OCI-LY1 (cell line): Measurements from ENCODE around the gene ANKRD27.
"Not testable (repeated sequence)": the region's sequence is repeated elsewhere in the genome, so short reads cannot be mapped to it uniquely, and the experiment has no call there.

ENCODE experiments used
- H2AFZ ChIP-seq: fragments of 200-600 bp; sonication (generic), shearing (Covaris generic); 2 replicates; pipeline ENCODE4 v1.6.0; 2014; ENCODE audit warnings: antibody characterized with exemption, mild to moderate bottlenecking, low read length
- H3F3A ChIP-seq: fragments of 200-600 bp; sonication (generic), shearing (Covaris generic); 2 replicates; pipeline ENCODE4 v1.6.0; 2014; ENCODE audit warnings: mild to moderate bottlenecking, antibody characterized with exemption, low read length, moderate library complexity; ENCODE audit not compliant: insufficient read depth
- H3K27ac ChIP-seq: fragments of 200-600 bp; sonication (generic); 2 replicates; pipeline ENCODE4 v1.5.1; 2014; ENCODE audit warnings: low read length, mixed run types, mild to moderate bottlenecking, low read depth; ENCODE audit not compliant: poor library complexity, severe bottlenecking
- H3K27me3 ChIP-seq: fragments of 200-600 bp; sonication (generic); 2 replicates; pipeline ENCODE4 v1.6.0; 2014; ENCODE audit warnings: antibody characterized with exemption, mild to moderate bottlenecking, low read length, moderate library complexity; ENCODE audit not compliant: insufficient read depth
- H3K36me3 ChIP-seq: fragments of 200-600 bp; sonication (generic); 2 replicates; pipeline ENCODE4 v1.6.1; 2014; ENCODE audit warnings: mild to moderate bottlenecking, antibody characterized with exemption, low read length, moderate library complexity, mixed read lengths; ENCODE audit not compliant: insufficient read depth
- H3K4me1 ChIP-seq: fragments of 200-600 bp; sonication (generic); 2 replicates; pipeline ENCODE4 v1.5.1; 2014; ENCODE audit warnings: mild to moderate bottlenecking, low read length, moderate library complexity; ENCODE audit not compliant: insufficient read depth, severe bottlenecking
- H3K4me2 ChIP-seq: fragments of 200-600 bp; sonication (generic), shearing (Covaris generic); 2 replicates; pipeline ENCODE4 v1.6.1; 2014; ENCODE audit warnings: low read length
- H3K4me3 ChIP-seq: fragments of 200-600 bp; sonication (generic); 2 replicates; pipeline ENCODE4 v1.5.1; 2014; ENCODE audit warnings: low read length, low read depth, mild to moderate bottlenecking, mixed read lengths; ENCODE audit not compliant: poor library complexity, severe bottlenecking
- H3K79me2 ChIP-seq: fragments of 200-600 bp; shearing (Covaris generic); 2 replicates; pipeline ENCODE4 v1.6.1; 2016; ENCODE audit warnings: mixed run types, low read length, mixed read lengths; ENCODE audit not compliant: insufficient read depth
- H3K9ac ChIP-seq: fragments of 200-600 bp; sonication (generic), shearing (Covaris generic); 2 replicates; pipeline ENCODE4 v1.6.1; 2014; ENCODE audit warnings: mild to moderate bottlenecking, low read length, mixed read lengths
- H3K9me2 ChIP-seq: fragments of 200-600 bp; sonication (generic), shearing (Covaris generic); 2 replicates; pipeline ENCODE4 v1.6.1; 2014; ENCODE audit warnings: low read depth, mild to moderate bottlenecking, low read length, mixed read lengths
- H3K9me3 ChIP-seq: fragments of 200-600 bp; shearing (Covaris generic); 2 replicates; pipeline ENCODE4 v1.6.1; 2014; ENCODE audit warnings: low read length, mixed read lengths
- H4K20me1 ChIP-seq: fragments of 200-600 bp; sonication (generic), shearing (Covaris generic); 2 replicates; pipeline ENCODE4 v1.6.0; 2016; ENCODE audit warnings: mild to moderate bottlenecking, low read length; ENCODE audit not compliant: insufficient read depth
- CTCF ChIP-seq: fragments of 200-600 bp; sonication (generic), shearing (Covaris generic); IDR thresholded peaks from 2 replicates; pipeline ENCODE4 v1.5.1; 2017; ENCODE audit warnings: mild to moderate bottlenecking, antibody characterized with exemption, low read length, moderate library complexity, mixed read lengths
- EZH2 ChIP-seq: fragments of 200-600 bp; sonication (generic), shearing (Covaris generic); IDR thresholded peaks from 2 replicates; pipeline ENCODE4 v1.8.0; 2017; ENCODE audit warnings: borderline replicate concordance, mixed run types, mild to moderate bottlenecking, antibody characterized with exemption, low read length, moderate library complexity, mixed read lengths

The ANKRD27 gene

GRCh38 chr19:32719611-32720059 is 44.7 kb upstream of the ANKRD27 start, which contains the start of gene TDRD12:
Gene TDRD12, plus strand, starts transcription at chr19:32719767. Its CDS starts 306 bp downstream, at chr19:32720073.
- Histone ChIP-seq H3K36me3 (peaks cover 8% of the 10 kb centered on the region), H3K4me3 (no peak within 1 kb of the TSS), H3K9me2 (no peaks in the 10 kb centered on the region), H3K27ac (no peak within 1 kb of the TSS), H3K9ac (no peak within 1 kb of the TSS), H2AFZ (no peak within 1 kb of the TSS), H3K27me3 (no peaks in the 10 kb centered on the region), H3K4me2 (no peak within 1 kb of the TSS), H3K9me3 (no peaks in the 10 kb centered on the region), H3K79me2 (no peaks in the 10 kb centered on the region), H3F3A (no peaks in the 10 kb centered on the region), H4K20me1 (no peaks in the 10 kb centered on the region), H3K4me1 (no peaks in the 10 kb centered on the region)
- TF ChIP-seq CTCF (peak; percentile 22; the same call in 1 of the 2 replicates), EZH2 (no peak)

- H2AFZ ChIP-seq = no peak overlapping the region
- TF ChIP-seq CTCF = no peak
- no peak for TF ChIP-seq EZH2
- H3K27me3 ChIP-seq = no peaks in the 10 kb centered on the region
- H4K20me1 ChIP-seq = no peaks in the 10 kb centered on the region
- H3K4me3 ChIP-seq = no peak overlapping the region
- no peak overlapping the region for H3K9ac ChIP-seq
- no peaks in the 10 kb centered on the region for H3K79me2 ChIP-seq
- peaks cover 20% of the 10 kb centered on the region for H3K36me3 ChIP-seq
- H3F3A ChIP-seq = no peaks in the 10 kb centered on the region
- H3K9me3 ChIP-seq = no peaks in the 10 kb centered on the region
- H3K4me1 ChIP-seq = no peaks in the 10 kb centered on the region
- no peaks in the 10 kb centered on the region for H3K9me2 ChIP-seq
- H3K4me2 ChIP-seq = no peak overlapping the region
- H3K27ac ChIP-seq = no peak overlapping the region
Observed at GRCh38 chr19:32718286-32718685, 43.3 kb upstream of the ANKRD27 start.

GRCh38 chr19:32717496-32717895 is 42.5 kb upstream of the ANKRD27 start:
- no peaks in the 10 kb centered on the region for H3K79me2 ChIP-seq
- H3K9me3 ChIP-seq = no peaks in the 10 kb centered on the region
- no peaks in the 10 kb centered on the region for H3K4me1 ChIP-seq
- no peak for TF ChIP-seq EZH2
- TF ChIP-seq CTCF = no peak
- H3F3A ChIP-seq = no peaks in the 10 kb centered on the region
- H3K27me3 ChIP-seq = no peaks in the 10 kb centered on the region
- H4K20me1 ChIP-seq = no peaks in the 10 kb centered on the region
- H3K4me2 ChIP-seq = no peak overlapping the region
- no peaks in the 10 kb centered on the region for H3K9me2 ChIP-seq
- no peak overlapping the region for H3K4me3 ChIP-seq
- no peak overlapping the region for H3K9ac ChIP-seq
- H3K36me3 ChIP-seq = peaks cover 26% of the 10 kb centered on the region
- no peak overlapping the region for H3K27ac ChIP-seq
- H2AFZ ChIP-seq = no peak overlapping the region

GRCh38 chr19:32716203-32716602 is 41.2 kb upstream of the ANKRD27 start:
- not testable (repeated sequence) for H3K4me1 ChIP-seq, H3K9me2 ChIP-seq, H4K20me1 ChIP-seq, H3K79me2 ChIP-seq, H3K27ac ChIP-seq, H3K9ac ChIP-seq, H3K4me3 ChIP-seq, H2AFZ ChIP-seq, H3F3A ChIP-seq, H3K9me3 ChIP-seq, H3K4me2 ChIP-seq, H3K27me3 ChIP-seq
- peaks cover 36% of the 10 kb centered on the region for H3K36me3 ChIP-seq
